Activated CD4-positive, CD25-positive, alpha-beta regulatory T cell treated with anti-CD3 and anti-CD28 coated beads, Interleukin-2, amount 50 U/mL, for 72 hours (primary cell): ENCODE data around the gene CACNB2.
"Not testable (repeated sequence)": the region's sequence is repeated elsewhere in the genome, so short reads cannot be mapped to it uniquely, and the experiment has no call there.

ENCODE experiments used
- DNase-seq: peaks from one replicate; pipeline ENCODE4 v3.0.0; 2021

Gene CACNB2

GRCh38 chr10:18203471-18203870, 63.2 kb downstream of the CACNB2 start:
- no peak for DNase-seq

- DNase-seq, result no peak
Observed at GRCh38 chr10:18204039-18204835, 64.0 kb downstream of the CACNB2 start.

- DNase-seq, result no peak
Observed at GRCh38 chr10:18205098-18205834, 65.0 kb downstream of the CACNB2 start.

- not testable (repeated sequence) for DNase-seq
Observed at GRCh38 chr10:18208186-18208585, 68.0 kb downstream of the CACNB2 start.

- no peak for DNase-seq
Observed at GRCh38 chr10:18209241-18209640, 69.0 kb downstream of the CACNB2 start.

- DNase-seq, result no peak
Observed at GRCh38 chr10:18210711-18211110, 70.5 kb downstream of the CACNB2 start.

GRCh38 chr10:18211862-18212261, 71.6 kb downstream of the CACNB2 start:
- DNase-seq, result no peak

GRCh38 chr10:18213271-18213670, 73.0 kb downstream of the CACNB2 start:
- no peak for DNase-seq

GRCh38 chr10:18214691-18215563, 74.7 kb downstream of the CACNB2 start:
- no peak for DNase-seq

GRCh38 chr10:18216482-18216881, 76.3 kb downstream of the CACNB2 start:
- DNase-seq, result no peak

- DNase-seq, result no peak
Observed at GRCh38 chr10:18217577-18217976, 77.4 kb downstream of the CACNB2 start.

GRCh38 chr10:18219146-18219545, 78.9 kb downstream of the CACNB2 start:
- no peak for DNase-seq

- no peak for DNase-seq
Observed at GRCh38 chr10:18221123-18221522, 80.9 kb downstream of the CACNB2 start.

GRCh38 chr10:18221882-18222281, 81.7 kb downstream of the CACNB2 start:
- DNase-seq, result no peak

- no peak for DNase-seq
Observed at GRCh38 chr10:18222866-18223265, 82.6 kb downstream of the CACNB2 start.

GRCh38 chr10:18223898-18224297, 83.7 kb downstream of the CACNB2 start:
- no peak for DNase-seq

GRCh38 chr10:18224626-18225445, 84.6 kb downstream of the CACNB2 start:
- no peak for DNase-seq

GRCh38 chr10:18226336-18226735, 86.1 kb downstream of the CACNB2 start:
- no peak for DNase-seq

- DNase-seq, result no peak
Observed at GRCh38 chr10:18229826-18230225, 89.6 kb downstream of the CACNB2 start.

- DNase-seq, result no peak
Observed at GRCh38 chr10:18230794-18231193, 90.6 kb downstream of the CACNB2 start.

GRCh38 chr10:18231480-18231879, 91.3 kb downstream of the CACNB2 start:
- DNase-seq, result no peak

GRCh38 chr10:18233775-18234174, 93.6 kb downstream of the CACNB2 start:
- DNase-seq, result no peak
